ENCODE measurements around the gene DNM1. TPM values are rescaled to one million over a fixed set of nuclear protein-coding genes. Genes with fewer than 3 reads are reported as not detected.

Gene DNM1
- total and polyA plus RNA-seq, 2 experiments from 2014 or later: 24.3 to 42.3 TPM

DNA sequence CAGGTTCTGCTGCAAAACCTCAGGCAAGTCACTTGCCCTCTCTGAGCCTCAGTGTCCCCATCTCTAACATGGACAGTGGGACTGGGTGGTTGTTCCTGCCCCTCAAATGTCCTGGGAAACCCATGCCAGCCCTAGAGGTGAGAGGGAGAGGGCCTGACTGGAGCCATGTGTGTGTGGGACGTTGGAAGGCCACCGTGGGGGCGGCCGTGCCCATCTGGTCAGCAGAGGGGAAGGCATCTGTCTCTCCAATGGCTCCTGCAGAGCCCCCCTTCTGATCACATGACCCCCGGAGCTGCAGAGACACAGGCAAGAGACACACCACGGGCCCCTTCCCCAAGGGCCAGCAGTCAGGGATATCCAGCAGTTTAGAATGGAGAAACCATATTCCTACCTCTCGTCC, 1.7 kb downstream of the DNM1 start:
- DNase-seq (ENCODE audit: low read depth in 1 of 2, low spot score in 1 of 2): no peak
- TF ChIP-seq, protein P1, sequence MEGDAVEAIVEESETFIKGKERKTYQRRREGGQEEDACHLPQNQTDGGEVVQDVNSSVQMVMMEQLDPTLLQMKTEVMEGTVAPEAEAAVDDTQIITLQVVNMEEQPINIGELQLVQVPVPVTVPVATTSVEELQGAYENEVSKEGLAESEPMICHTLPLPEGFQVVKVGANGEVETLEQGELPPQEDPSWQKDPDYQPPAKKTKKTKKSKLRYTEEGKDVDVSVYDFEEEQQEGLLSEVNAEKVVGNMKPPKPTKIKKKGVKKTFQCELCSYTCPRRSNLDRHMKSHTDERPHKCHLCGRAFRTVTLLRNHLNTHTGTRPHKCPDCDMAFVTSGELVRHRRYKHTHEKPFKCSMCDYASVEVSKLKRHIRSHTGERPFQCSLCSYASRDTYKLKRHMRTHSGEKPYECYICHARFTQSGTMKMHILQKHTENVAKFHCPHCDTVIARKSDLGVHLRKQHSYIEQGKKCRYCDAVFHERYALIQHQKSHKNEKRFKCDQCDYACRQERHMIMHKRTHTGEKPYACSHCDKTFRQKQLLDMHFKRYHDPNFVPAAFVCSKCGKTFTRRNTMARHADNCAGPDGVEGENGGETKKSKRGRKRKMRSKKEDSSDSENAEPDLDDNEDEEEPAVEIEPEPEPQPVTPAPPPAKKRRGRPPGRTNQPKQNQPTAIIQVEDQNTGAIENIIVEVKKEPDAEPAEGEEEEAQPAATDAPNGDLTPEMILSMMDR (IDR thresholded peaks at IDR 0.05; ENCODE audit: low read depth, low read length): no peak
- Histone ChIP-seq H3K36me3 (no peaks in the 10 kb centered on the region), H3K9me3 (ENCODE audit: low read depth) (no peaks in the 10 kb centered on the region), H3K4me3 (no peak overlapping the region), H3K27ac (no peak overlapping the region), H3K4me1 (ENCODE audit: low read depth) (no peaks in the 10 kb centered on the region), H3K27me3 (no peaks in the 10 kb centered on the region)

DNA sequence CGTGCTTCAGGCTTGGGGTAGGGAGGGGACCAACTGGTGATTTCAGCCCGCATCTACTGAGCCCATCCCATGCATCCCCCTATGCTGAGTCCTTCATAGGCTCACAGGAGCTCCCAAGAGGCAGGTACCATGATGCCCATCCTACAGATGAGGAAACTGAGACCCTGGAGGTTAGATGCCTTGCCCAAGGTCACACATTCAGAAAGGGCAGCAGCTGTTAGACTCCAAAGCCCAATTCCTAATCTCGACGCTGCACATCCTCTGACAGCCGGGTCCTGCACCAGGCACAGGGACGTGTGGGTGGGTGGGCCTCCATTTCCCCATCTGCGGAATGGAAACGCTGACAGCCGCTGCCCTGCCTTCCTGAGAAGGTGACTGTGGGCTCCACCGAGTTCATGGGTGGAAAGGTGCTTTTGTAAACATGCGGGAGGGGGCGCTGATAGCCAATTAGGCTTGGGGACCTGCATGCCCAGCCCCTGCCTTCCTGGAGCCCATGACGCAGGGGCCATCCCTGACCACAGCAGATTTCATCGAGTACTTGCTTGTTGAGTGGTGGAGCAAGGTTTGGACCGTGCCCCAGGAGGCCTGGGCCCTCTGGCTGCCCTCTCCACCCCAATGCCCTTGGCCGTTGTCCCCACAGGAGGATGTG, 2.2 kb downstream of the DNM1 start:
- Histone ChIP-seq H3K4me1 (ENCODE audit: low read depth) (no peaks in the 10 kb centered on the region), H3K27me3 (no peaks in the 10 kb centered on the region), H3K36me3 (no peaks in the 10 kb centered on the region), H3K27ac (no peak overlapping the region), H3K4me3 (no peak overlapping the region), H3K9me3 (ENCODE audit: low read depth) (no peaks in the 10 kb centered on the region)
- DNase-seq (ENCODE audit: low read depth in 1 of 2, low spot score in 1 of 2): no peak
- TF ChIP-seq, protein P1 (IDR thresholded peaks at IDR 0.05; ENCODE audit: low read depth, low read length): no peak

DNA sequence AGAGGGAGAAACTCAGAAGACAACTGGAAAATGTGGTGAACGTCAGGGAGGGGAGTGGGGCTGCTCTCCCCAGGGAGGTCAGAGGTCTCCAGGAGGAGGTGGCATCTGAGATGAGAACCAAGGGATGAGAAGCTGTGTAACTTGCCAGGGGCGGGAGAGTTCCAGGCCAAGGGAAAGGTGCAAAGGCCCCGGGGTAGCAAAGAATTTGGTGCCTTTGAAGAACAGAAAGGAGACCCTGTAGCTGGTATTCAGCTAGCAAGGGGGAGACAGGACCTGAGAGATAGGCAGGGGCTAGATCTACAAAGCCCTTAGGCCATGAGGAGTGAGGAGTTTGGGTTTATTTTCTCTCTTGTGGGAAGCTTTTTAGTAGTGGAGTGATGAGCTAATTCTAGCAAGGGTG, 3.3 kb downstream of the DNM1 start:
- DNase-seq (ENCODE audit: low read depth in 1 of 2, low spot score in 1 of 2): no peak
- no peaks in the 10 kb centered on the region for H3K27me3 ChIP-seq
- H3K4me3 ChIP-seq: no peak overlapping the region
- TF ChIP-seq, protein P1 (IDR thresholded peaks at IDR 0.05; ENCODE audit: low read depth, low read length): no peak
- no peaks in the 10 kb centered on the region for H3K36me3 ChIP-seq
- H3K4me1 ChIP-seq (ENCODE audit: low read depth): no peaks in the 10 kb centered on the region
- no peaks in the 10 kb centered on the region for H3K9me3 ChIP-seq (ENCODE audit: low read depth)
- H3K27ac ChIP-seq: no peak overlapping the region

DNA sequence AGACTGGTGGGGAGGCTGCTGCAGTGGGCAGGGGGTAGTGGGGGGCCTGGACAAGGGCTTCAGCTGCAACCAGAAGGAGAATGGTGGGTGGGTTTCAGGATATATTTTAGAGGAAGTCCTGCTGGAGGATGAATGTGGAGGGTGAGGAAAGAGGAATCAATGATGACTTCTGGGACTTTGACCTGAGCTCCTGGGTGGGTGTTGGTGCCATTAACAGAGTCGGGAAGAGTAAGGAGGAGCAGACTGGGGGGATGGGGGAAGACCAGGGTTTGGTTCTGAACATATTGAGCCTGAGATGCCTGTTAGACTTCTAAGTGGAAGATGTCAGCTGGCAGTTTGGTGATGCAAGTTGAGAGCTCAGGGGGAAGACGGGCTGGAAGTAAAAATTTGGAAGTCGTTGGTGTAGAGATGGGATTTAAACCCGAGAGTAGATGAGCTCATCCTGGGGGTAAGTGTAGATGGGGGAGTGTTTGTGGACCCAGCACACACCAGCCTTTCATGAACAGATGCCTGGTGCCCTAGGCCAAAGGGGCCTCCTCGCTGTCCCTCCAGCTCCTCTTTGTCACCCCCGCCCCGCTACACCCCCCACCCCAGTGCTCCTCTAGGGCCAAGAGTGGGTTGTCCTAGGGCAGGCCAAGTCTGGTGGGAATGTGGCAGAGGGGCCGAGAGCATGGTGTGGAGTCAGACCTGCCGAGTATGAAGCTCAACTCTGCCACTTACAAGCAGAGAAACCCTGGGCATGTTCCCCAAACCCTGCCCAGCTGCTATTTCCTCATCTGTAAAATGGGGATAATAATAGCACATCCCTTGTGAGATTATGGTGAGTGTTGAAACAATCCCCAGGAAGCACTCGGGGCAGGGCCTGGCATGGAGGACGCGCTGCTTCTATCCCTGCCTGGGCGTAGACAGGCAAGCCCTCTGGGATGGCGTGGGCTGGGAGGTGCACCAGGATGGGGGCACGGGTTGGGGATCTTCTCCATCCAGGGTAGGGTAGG, 4.0 kb downstream of the DNM1 start:
- TF ChIP-seq, protein P1 (IDR thresholded peaks at IDR 0.05; ENCODE audit: low read depth, low read length): no peak
- Histone ChIP-seq H3K36me3 (no peaks in the 10 kb centered on the region), H3K27me3 (no peaks in the 10 kb centered on the region), H3K9me3 (ENCODE audit: low read depth) (no peaks in the 10 kb centered on the region), H3K4me3 (no peak overlapping the region), H3K27ac (no peak overlapping the region), H3K4me1 (ENCODE audit: low read depth) (no peaks in the 10 kb centered on the region)
- DNase-seq (ENCODE audit: low read depth in 1 of 2, low spot score in 1 of 2): no peak

DNA sequence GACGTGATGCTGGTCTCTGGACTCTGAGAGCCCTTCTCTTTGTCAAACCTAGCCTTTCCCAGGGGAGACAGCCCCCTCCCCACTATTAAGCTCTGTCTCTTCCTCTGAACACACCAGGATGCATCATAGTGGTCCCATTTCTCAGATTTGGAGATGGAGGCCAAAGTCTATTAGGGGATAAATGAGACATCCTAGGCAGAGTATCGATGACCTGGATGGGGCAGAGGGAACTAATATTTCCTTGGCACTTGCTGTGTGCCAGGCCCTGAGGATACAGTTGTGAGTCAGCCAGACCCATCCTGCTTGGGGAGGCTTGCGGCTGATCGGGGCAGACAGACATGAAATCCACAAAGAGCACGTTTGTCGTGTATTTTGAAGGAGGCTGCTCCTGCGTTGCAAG, 5.2 kb downstream of the DNM1 start:
- no peak for DNase-seq (ENCODE audit: low read depth in 1 of 2, low spot score in 1 of 2)
- no peaks in the 10 kb centered on the region for H3K9me3 ChIP-seq (ENCODE audit: low read depth)
- TF ChIP-seq, protein P1 (IDR thresholded peaks at IDR 0.05; ENCODE audit: low read depth, low read length): no peak
- no peaks in the 10 kb centered on the region for H3K4me1 ChIP-seq (ENCODE audit: low read depth)
- H3K36me3 ChIP-seq: no peaks in the 10 kb centered on the region
- H3K27ac ChIP-seq: no peak overlapping the region
- no peaks in the 10 kb centered on the region for H3K27me3 ChIP-seq
- H3K4me3 ChIP-seq: no peak overlapping the region
